K562 (cell line): Measurements from ENCODE around the gene COL23A1.

ENCODE experiments used
- CTCF ChIP-seq, 3 experiments: IDR thresholded peaks in 2 of 3; conservative IDR thresholded peaks in 1 of 3; 2 replicates each; pipeline ENCODE4 v1.5.1; 2011 to 2012; ENCODE audit warnings: low read length in 3 of 3, mild to moderate bottlenecking in 3 of 3, control low read depth in 2 of 3, improper control_type of control experiment in 1 of 3, inconsistent platforms in 1 of 3, low read depth in 1 of 3, mixed read lengths in 1 of 3, moderate library complexity in 1 of 3; ENCODE audit not compliant: insufficient read depth in 2 of 3
- MAFK ChIP-seq: IDR thresholded peaks from 2 replicates; pipeline ENCODE4 v1.6.1; 2011; ENCODE audit warnings: low read length, improper control_type of control experiment
- SMC3 ChIP-seq: conservative IDR thresholded peaks from 2 replicates; pipeline ENCODE4 v1.6.1; 2011; ENCODE audit warnings: low read depth, low read length, improper control_type of control experiment; ENCODE audit not compliant: insufficient read depth
- ZNF274 ChIP-seq: IDR thresholded peaks from 2 replicates; pipeline ENCODE4 v1.6.1; 2011; ENCODE audit warnings: low read depth, mild to moderate bottlenecking, low read length, moderate library complexity, borderline replicate concordance

GRCh38 chr5:178213748-178214151 lies 376.4 kb downstream of the COL23A1 start:
- TF ChIP-seq ZNF274, result no peak
- no peak for TF ChIP-seq SMC3
- TF ChIP-seq CTCF (IDR thresholded peaks at IDR 0.05 in 2 of 3, conservative IDR thresholded peaks at IDR 0.05 in 1 of 3; ENCODE audit: insufficient read depth in 2 of 3, low read depth in 1 of 3, low read length in 3 of 3), result no peak
- no peak for TF ChIP-seq MAFK
